GM12874 (cell line): ENCODE measurements around the gene CREBZF.

Experiments used
- CTCF ChIP-seq: IDR thresholded peaks from 2 replicates; pipeline ENCODE4 v1.5.1; 2011; ENCODE audit warnings: low read depth, mild to moderate bottlenecking, control low read depth, low read length, moderate library complexity; ENCODE audit not compliant: insufficient read depth

Gene CREBZF

GRCh38 chr11:85664615-85665481 is at the start of gene CREBZF:
CREBZF (minus strand) TSS chr11:85665129; CDS start chr11:85664875, 254 bp downstream.
- no peak for TF ChIP-seq CTCF

- TF ChIP-seq CTCF: no peak
Measured at GRCh38 chr11:85712953-85713352, 48.0 kb upstream of the CREBZF start.

GRCh38 chr11:85710917-85711316 is 46.0 kb upstream of the CREBZF start:
- TF ChIP-seq CTCF: no peak

GRCh38 chr11:85709941-85710702 is 45.2 kb upstream of the CREBZF start:
- TF ChIP-seq CTCF: no peak

- TF ChIP-seq CTCF: no peak
Measured at GRCh38 chr11:85705800-85706199, 40.9 kb upstream of the CREBZF start.

GRCh38 chr11:85704967-85705366 is 40.0 kb upstream of the CREBZF start:
- TF ChIP-seq CTCF: no peak

- no peak for TF ChIP-seq CTCF
Measured at GRCh38 chr11:85699957-85700741, 35.2 kb upstream of the CREBZF start.
